Spleen (tissue), 7 donors: Measurements from ENCODE around the gene RBMS3.

Source experiments
- POLR2A ChIP-seq, 3 donors: fragments of 450-650 bp; IDR thresholded peaks; one replicate each; pipeline ENCODE4 v1.5.1; 2017; ENCODE audit warnings: antibody characterized with exemption in 3 of 3, mild to moderate bottlenecking in 1 of 3
- TF ChIP-seq, protein P1 (sequence below), 11 experiments: fragments of 200-600 bp in 7 of 11; fragments of 450-650 bp in 4 of 11; sonication (generic) in 4 of 11; IDR thresholded peaks in 8 of 11; conservative IDR thresholded peaks in 3 of 11; 1 replicate in 7 of 11; 2 replicates in 4 of 11; pipeline versions ENCODE4 v1.4.0 to v1.8.0; 2016 to 2021; ENCODE audit warnings: antibody characterized with exemption in 11 of 11, inconsistent platforms in 4 of 11, mild to moderate bottlenecking in 1 of 11
- donor health status: DM: no; HTN: no; CAD: no; lungs with moderate emphysema.
- donor health status: DM: no; HTN: no; CAD: no.
- donor health status: DM: no; HTN: no; CAD: no.

GRCh38 chr3:29503314-29503713, 222.4 kb downstream of the RBMS3 start:
- TF ChIP-seq POLR2A (IDR thresholded peaks at IDR 0.05): no peak
- TF ChIP-seq, protein P1, sequence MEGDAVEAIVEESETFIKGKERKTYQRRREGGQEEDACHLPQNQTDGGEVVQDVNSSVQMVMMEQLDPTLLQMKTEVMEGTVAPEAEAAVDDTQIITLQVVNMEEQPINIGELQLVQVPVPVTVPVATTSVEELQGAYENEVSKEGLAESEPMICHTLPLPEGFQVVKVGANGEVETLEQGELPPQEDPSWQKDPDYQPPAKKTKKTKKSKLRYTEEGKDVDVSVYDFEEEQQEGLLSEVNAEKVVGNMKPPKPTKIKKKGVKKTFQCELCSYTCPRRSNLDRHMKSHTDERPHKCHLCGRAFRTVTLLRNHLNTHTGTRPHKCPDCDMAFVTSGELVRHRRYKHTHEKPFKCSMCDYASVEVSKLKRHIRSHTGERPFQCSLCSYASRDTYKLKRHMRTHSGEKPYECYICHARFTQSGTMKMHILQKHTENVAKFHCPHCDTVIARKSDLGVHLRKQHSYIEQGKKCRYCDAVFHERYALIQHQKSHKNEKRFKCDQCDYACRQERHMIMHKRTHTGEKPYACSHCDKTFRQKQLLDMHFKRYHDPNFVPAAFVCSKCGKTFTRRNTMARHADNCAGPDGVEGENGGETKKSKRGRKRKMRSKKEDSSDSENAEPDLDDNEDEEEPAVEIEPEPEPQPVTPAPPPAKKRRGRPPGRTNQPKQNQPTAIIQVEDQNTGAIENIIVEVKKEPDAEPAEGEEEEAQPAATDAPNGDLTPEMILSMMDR (IDR thresholded peaks at IDR 0.05 in 8 of 11, conservative IDR thresholded peaks at IDR 0.05 in 3 of 11): no peak
